ENCODE data around the gene FTCDNL1. TPM values are rescaled to one million over a fixed set of nuclear protein-coding genes. Genes with fewer than 3 reads are reported as not detected.

FTCDNL1 gene
- total and polyA plus RNA-seq, 4 donors = 2.1 to 5.3 (median 4.1) TPM

DNA sequence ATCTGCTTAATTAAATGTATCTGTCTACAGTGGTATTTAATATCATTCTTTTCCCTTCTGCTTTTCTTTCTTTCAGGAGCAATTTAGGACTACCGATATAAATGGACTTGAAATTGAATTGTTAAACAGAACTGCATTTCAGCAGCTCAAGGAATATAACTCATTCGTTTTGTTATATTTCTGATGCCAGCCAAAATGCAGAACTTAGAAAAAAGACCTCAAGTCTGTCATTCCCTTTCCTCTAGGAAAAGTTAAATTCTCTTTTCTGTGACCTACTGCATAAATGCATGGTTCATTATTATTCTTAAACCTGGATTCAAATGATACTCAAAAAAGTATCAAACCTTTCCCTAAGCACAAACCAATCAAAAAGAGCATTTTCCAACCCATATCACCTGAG, 21.4 kb downstream of the FTCDNL1 start:
- Histone ChIP-seq H3K36me3 (ENCODE audit: control insufficient read depth in 4 of 4, insufficient read depth in 3 of 4, low read depth in 1 of 4, low read length in 3 of 4) (peaks cover 0 to 6% (median 0%) of the 10 kb centered on the region in 4 donors), H3K27ac (ENCODE audit: low read depth in 1 of 2, low read length in 2 of 2) (no peak overlapping the region), H3K4me1 (ENCODE audit: control insufficient read depth in 4 of 4, insufficient read depth in 4 of 4, low read length in 3 of 4) (no peaks in the 10 kb centered on the region), H3K9me3 (ENCODE audit: control insufficient read depth in 4 of 4, low read length in 3 of 4) (no peaks in the 10 kb centered on the region), H3K4me3 (ENCODE audit: low read depth in 1 of 3, low read length in 3 of 3) (no peak overlapping the region), H3K27me3 (ENCODE audit: control insufficient read depth in 4 of 4, insufficient read depth in 4 of 4, low read length in 3 of 4) (no peaks in the 10 kb centered on the region), H3K9ac (ENCODE audit: low read depth in 1 of 2, low read length in 2 of 2) (no peak overlapping the region)
- no peak for DNase-seq (ENCODE audit: low spot score)
- TF ChIP-seq TAF1 (conservative IDR thresholded peaks at IDR 0.05) (no peak), RXRA (IDR thresholded peaks at IDR 0.05) (no peak), HNF4A (conservative IDR thresholded peaks at IDR 0.05) (no peak), EGR1 (IDR thresholded peaks at IDR 0.05; ENCODE audit: low read depth in 2 of 2) (no peak), YY1 (IDR thresholded peaks at IDR 0.05) (no peak), GABPA (IDR thresholded peaks at IDR 0.05 in 1 of 2, conservative IDR thresholded peaks at IDR 0.05 in 1 of 2) (no peak), HNF4G (IDR thresholded peaks at IDR 0.05) (no peak), SP1 (IDR thresholded peaks at IDR 0.05) (no peak), NR2F2 (IDR thresholded peaks at IDR 0.05) (no peak)
- TF ChIP-seq, protein P1, sequence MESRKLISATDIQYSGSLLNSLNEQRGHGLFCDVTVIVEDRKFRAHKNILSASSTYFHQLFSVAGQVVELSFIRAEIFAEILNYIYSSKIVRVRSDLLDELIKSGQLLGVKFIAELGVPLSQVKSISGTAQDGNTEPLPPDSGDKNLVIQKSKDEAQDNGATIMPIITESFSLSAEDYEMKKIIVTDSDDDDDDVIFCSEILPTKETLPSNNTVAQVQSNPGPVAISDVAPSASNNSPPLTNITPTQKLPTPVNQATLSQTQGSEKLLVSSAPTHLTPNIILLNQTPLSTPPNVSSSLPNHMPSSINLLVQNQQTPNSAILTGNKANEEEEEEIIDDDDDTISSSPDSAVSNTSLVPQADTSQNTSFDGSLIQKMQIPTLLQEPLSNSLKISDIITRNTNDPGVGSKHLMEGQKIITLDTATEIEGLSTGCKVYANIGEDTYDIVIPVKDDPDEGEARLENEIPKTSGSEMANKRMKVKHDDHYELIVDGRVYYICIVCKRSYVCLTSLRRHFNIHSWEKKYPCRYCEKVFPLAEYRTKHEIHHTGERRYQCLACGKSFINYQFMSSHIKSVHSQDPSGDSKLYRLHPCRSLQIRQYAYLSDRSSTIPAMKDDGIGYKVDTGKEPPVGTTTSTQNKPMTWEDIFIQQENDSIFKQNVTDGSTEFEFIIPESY (IDR thresholded peaks at IDR 0.05) = no peak
- TF ChIP-seq, protein P2, sequence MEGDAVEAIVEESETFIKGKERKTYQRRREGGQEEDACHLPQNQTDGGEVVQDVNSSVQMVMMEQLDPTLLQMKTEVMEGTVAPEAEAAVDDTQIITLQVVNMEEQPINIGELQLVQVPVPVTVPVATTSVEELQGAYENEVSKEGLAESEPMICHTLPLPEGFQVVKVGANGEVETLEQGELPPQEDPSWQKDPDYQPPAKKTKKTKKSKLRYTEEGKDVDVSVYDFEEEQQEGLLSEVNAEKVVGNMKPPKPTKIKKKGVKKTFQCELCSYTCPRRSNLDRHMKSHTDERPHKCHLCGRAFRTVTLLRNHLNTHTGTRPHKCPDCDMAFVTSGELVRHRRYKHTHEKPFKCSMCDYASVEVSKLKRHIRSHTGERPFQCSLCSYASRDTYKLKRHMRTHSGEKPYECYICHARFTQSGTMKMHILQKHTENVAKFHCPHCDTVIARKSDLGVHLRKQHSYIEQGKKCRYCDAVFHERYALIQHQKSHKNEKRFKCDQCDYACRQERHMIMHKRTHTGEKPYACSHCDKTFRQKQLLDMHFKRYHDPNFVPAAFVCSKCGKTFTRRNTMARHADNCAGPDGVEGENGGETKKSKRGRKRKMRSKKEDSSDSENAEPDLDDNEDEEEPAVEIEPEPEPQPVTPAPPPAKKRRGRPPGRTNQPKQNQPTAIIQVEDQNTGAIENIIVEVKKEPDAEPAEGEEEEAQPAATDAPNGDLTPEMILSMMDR (IDR thresholded peaks at IDR 0.05; ENCODE audit: low read depth, low read length, missing input control) = no peak
- TF ChIP-seq, protein P3, sequence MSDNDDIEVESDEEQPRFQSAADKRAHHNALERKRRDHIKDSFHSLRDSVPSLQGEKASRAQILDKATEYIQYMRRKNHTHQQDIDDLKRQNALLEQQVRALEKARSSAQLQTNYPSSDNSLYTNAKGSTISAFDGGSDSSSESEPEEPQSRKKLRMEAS (IDR thresholded peaks at IDR 0.05) = no peak
- 95% methylated on average over 2 of the region's 2 CpGs for WGBS

DNA sequence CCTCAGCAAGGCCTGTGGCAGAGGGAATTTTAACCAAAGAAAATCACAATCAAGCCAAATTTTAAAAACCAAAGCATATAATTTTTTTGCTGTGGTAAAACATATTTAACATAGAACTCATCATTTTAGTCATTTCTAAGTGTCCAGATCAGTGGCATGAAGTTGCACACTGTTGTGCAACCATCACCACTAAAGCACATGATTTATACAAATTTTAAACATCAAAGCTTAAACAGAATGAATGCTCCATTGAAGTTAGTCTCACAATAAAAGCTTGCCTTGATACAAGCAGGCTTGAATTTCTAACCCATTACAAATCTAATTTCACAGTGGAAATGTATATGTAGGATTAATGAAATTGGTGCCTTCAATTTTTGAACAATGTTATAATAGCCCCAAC, 31.2 kb downstream of the FTCDNL1 start:
- H3K9me3 ChIP-seq (ENCODE audit: control insufficient read depth in 4 of 4, low read length in 3 of 4) = no peaks in the 10 kb centered on the region
- DNase-seq (ENCODE audit: low spot score) = no peak
- H3K36me3 ChIP-seq (ENCODE audit: control insufficient read depth in 4 of 4, insufficient read depth in 3 of 4, low read depth in 1 of 4, low read length in 3 of 4) = no peaks in the 10 kb centered on the region
- peaks cover 0 to 4% (median 0%) of the 10 kb centered on the region in 4 donors for H3K4me1 ChIP-seq (ENCODE audit: control insufficient read depth in 4 of 4, insufficient read depth in 4 of 4, low read length in 3 of 4)
- TF ChIP-seq NR2F2 (IDR thresholded peaks at IDR 0.05) (no peak), TAF1 (conservative IDR thresholded peaks at IDR 0.05) (no peak), HNF4G (IDR thresholded peaks at IDR 0.05) (no peak), YY1 (IDR thresholded peaks at IDR 0.05) (no peak), HNF4A (conservative IDR thresholded peaks at IDR 0.05) (no peak), RXRA (IDR thresholded peaks at IDR 0.05) (no peak), SP1 (IDR thresholded peaks at IDR 0.05) (no peak), RAD21 (IDR thresholded peaks at IDR 0.05) (no peak), GABPA (IDR thresholded peaks at IDR 0.05 in 1 of 2, conservative IDR thresholded peaks at IDR 0.05 in 1 of 2) (no peak), JUND (IDR thresholded peaks at IDR 0.05) (no peak), EGR1 (IDR thresholded peaks at IDR 0.05; ENCODE audit: low read depth in 2 of 2) (no peak), FOXA1 (IDR thresholded peaks at IDR 0.05) (no peak), FOXA2 (IDR thresholded peaks at IDR 0.05) (no peak)
- TF ChIP-seq, protein P1 (IDR thresholded peaks at IDR 0.05) = no peak
- TF ChIP-seq, protein P4, sequence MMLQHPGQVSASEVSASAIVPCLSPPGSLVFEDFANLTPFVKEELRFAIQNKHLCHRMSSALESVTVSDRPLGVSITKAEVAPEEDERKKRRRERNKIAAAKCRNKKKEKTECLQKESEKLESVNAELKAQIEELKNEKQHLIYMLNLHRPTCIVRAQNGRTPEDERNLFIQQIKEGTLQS (IDR thresholded peaks at IDR 0.05) = no peak
- TF ChIP-seq, protein P3 (IDR thresholded peaks at IDR 0.05) = no peak
- TF ChIP-seq, protein P5, sequence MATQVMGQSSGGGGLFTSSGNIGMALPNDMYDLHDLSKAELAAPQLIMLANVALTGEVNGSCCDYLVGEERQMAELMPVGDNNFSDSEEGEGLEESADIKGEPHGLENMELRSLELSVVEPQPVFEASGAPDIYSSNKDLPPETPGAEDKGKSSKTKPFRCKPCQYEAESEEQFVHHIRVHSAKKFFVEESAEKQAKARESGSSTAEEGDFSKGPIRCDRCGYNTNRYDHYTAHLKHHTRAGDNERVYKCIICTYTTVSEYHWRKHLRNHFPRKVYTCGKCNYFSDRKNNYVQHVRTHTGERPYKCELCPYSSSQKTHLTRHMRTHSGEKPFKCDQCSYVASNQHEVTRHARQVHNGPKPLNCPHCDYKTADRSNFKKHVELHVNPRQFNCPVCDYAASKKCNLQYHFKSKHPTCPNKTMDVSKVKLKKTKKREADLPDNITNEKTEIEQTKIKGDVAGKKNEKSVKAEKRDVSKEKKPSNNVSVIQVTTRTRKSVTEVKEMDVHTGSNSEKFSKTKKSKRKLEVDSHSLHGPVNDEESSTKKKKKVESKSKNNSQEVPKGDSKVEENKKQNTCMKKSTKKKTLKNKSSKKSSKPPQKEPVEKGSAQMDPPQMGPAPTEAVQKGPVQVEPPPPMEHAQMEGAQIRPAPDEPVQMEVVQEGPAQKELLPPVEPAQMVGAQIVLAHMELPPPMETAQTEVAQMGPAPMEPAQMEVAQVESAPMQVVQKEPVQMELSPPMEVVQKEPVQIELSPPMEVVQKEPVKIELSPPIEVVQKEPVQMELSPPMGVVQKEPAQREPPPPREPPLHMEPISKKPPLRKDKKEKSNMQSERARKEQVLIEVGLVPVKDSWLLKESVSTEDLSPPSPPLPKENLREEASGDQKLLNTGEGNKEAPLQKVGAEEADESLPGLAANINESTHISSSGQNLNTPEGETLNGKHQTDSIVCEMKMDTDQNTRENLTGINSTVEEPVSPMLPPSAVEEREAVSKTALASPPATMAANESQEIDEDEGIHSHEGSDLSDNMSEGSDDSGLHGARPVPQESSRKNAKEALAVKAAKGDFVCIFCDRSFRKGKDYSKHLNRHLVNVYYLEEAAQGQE (IDR thresholded peaks at IDR 0.05) = no peak
- TF ChIP-seq, protein P2 (IDR thresholded peaks at IDR 0.05; ENCODE audit: low read depth, low read length, missing input control) = no peak
- H3K4me3 ChIP-seq (ENCODE audit: low read depth in 1 of 3, low read length in 3 of 3) = no peak overlapping the region
- no peak overlapping the region for H3K27ac ChIP-seq (ENCODE audit: low read depth in 1 of 2, low read length in 2 of 2)
- no peaks in the 10 kb centered on the region for H3K27me3 ChIP-seq (ENCODE audit: control insufficient read depth in 4 of 4, insufficient read depth in 4 of 4, low read length in 3 of 4)
- no peak overlapping the region for H3K9ac ChIP-seq (ENCODE audit: low read depth in 1 of 2, low read length in 2 of 2)

Measured in liver (tissue), 9 donors.